Right atrium auricular region (tissue), 2 donors: ENCODE results near the gene FRY. TPM values are rescaled to one million over a fixed set of nuclear protein-coding genes. Genes with fewer than 3 reads are reported as not detected.

Source experiments
- DNase-seq: peaks from one replicate; pipeline ENCODE4 v3.0.0-alpha.2; 2019; ENCODE audit warnings: low spot score
- H3K27ac ChIP-seq, 2 donors: fragments of 200-600 bp; sonication (generic); 1 replicate in 1 of 2; 2 replicates in 1 of 2; pipeline ENCODE4 v1.5.1; 2016 to 2019
- H3K27me3 ChIP-seq, 2 donors: fragments of 200-600 bp; sonication (generic); one replicate each; pipeline versions ENCODE4 v1.5.1 to v1.6.0; 2017 to 2019
- H3K36me3 ChIP-seq: fragments of 200-600 bp; sonication (generic); one replicate; pipeline ENCODE4 v1.5.1; 2016
- H3K4me1 ChIP-seq, 2 donors: fragments of 200-600 bp; sonication (generic); one replicate each; pipeline versions ENCODE4 v1.5.1 to v1.6.0; 2017 to 2019
- H3K4me3 ChIP-seq, 2 donors: fragments of 200-600 bp; sonication (generic); 1 replicate in 1 of 2; 2 replicates in 1 of 2; pipeline ENCODE4 v1.5.1; 2017 to 2019; ENCODE audit warnings: mild to moderate bottlenecking in 1 of 2, moderate library complexity in 1 of 2
- H3K9me3 ChIP-seq, 2 donors: fragments of 200-600 bp; sonication (generic); one replicate each; pipeline ENCODE4 v1.5.1; 2019
- CTCF ChIP-seq, 2 donors: fragments of 200-600 bp; sonication (generic); IDR thresholded peaks; one replicate each; pipeline ENCODE4 v1.5.1; 2019; ENCODE audit warnings: antibody characterized with exemption in 2 of 2
- total RNA-seq, 2 donors: library from RNA; depleted of rRNA; stranded (reverse); fragments of >200 nt; gene quantifications; one replicate each; pipeline ENCODE4 v1.1.0, GENCODE V29; 2016

Gene FRY
- total RNA-seq, 2 donors from 2014 or later = 94.8 to 183 TPM

- DNase-seq = no peak
- Histone ChIP-seq H3K4me3 (peak overlapping the region in 1 of 2 donors; percentile 39), H3K27me3 (no peaks in the 10 kb centered on the region), H3K4me1 (peaks cover 0 to 5% of the 10 kb centered on the region in 2 donors), H3K9me3 (no peaks in the 10 kb centered on the region), H3K36me3 (no peaks in the 10 kb centered on the region), H3K27ac (no peak overlapping the region)
- peak; percentile 48 to 84 for TF ChIP-seq CTCF (IDR thresholded peaks at IDR 0.05)
Measured at GRCh38 chr13:32310134-32310706, 278.6 kb downstream of the FRY start.

GRCh38 chr13:32311188-32311897 lies 279.8 kb downstream of the FRY start:
- no peaks in the 10 kb centered on the region for H3K9me3 ChIP-seq
- no peak for TF ChIP-seq CTCF (IDR thresholded peaks at IDR 0.05)
- no peaks in the 10 kb centered on the region for H3K27me3 ChIP-seq
- H3K36me3 ChIP-seq = no peaks in the 10 kb centered on the region
- peaks cover 0 to 10% of the 10 kb centered on the region in 2 donors for H3K4me1 ChIP-seq
- no peak overlapping the region for H3K4me3 ChIP-seq
- DNase-seq = no peak
- no peak overlapping the region for H3K27ac ChIP-seq

- H3K36me3 ChIP-seq = no peaks in the 10 kb centered on the region
- H3K4me1 ChIP-seq = peaks cover 0 to 13% of the 10 kb centered on the region in 2 donors
- H3K9me3 ChIP-seq = no peaks in the 10 kb centered on the region
- TF ChIP-seq CTCF (IDR thresholded peaks at IDR 0.05) = no peak
- peak overlapping the region; percentile 93 to 95 for H3K27ac ChIP-seq
- H3K27me3 ChIP-seq = no peaks in the 10 kb centered on the region
- peak; percentile 69 for DNase-seq
- peak overlapping the region; percentile 48 to 82 for H3K4me3 ChIP-seq
Measured at GRCh38 chr13:32314271-32315237, 283.0 kb downstream of the FRY start.

- peak in 1 of 2 donors; percentile 33 for TF ChIP-seq CTCF (IDR thresholded peaks at IDR 0.05)
- Histone ChIP-seq H3K27me3 (no peaks in the 10 kb centered on the region), H3K27ac (peak within 1 kb of the TSS; percentile 93 to 95), H3K36me3 (no peaks in the 10 kb centered on the region), H3K4me3 (peak within 1 kb of the TSS; percentile 48 to 82), H3K9me3 (no peaks in the 10 kb centered on the region), H3K4me1 (peaks cover 0 to 13% of the 10 kb centered on the region in 2 donors)
- peak; percentile 92 for DNase-seq
Measured at GRCh38 chr13:32315238-32316027, 283.9 kb downstream of the FRY start, which contains the start of the genes BRCA2 and ZAR1L. Gene BRCA2 (plus strand): TSS chr13:32315508. CDS start chr13:32316461, 953 bp downstream. Gene ZAR1L (minus strand): TSS chr13:32315363. CDS start chr13:32311925, 3,438 bp downstream.

- no peak for DNase-seq
- H3K36me3 ChIP-seq = no peaks in the 10 kb centered on the region
Measured at GRCh38 chr13:32316028-32316339, 284.4 kb downstream of the FRY start.

More at GRCh38 chr13:32316028-32316339, 284.4 kb downstream of the FRY start:
- Histone ChIP-seq H3K4me3 (peak overlapping the region; percentile 48 to 82), H3K27me3 (no peaks in the 10 kb centered on the region), H3K4me1 (peaks cover 0 to 13% of the 10 kb centered on the region in 2 donors), H3K27ac (peak overlapping the region; percentile 93 to 95), H3K9me3 (no peaks in the 10 kb centered on the region)
- TF ChIP-seq CTCF (IDR thresholded peaks at IDR 0.05) = no peak
